Activated T-cell treated with anti-CD3 and anti-CD28 coated beads, Interleukin-2, amount 50 U/mL, for 1 hour (primary cell): ENCODE results near the gene TMEM132D.

ENCODE experiments used
- DNase-seq: peaks from one replicate; pipeline ENCODE4 v3.0.0-alpha.2; 2020

TMEM132D gene

DNA sequence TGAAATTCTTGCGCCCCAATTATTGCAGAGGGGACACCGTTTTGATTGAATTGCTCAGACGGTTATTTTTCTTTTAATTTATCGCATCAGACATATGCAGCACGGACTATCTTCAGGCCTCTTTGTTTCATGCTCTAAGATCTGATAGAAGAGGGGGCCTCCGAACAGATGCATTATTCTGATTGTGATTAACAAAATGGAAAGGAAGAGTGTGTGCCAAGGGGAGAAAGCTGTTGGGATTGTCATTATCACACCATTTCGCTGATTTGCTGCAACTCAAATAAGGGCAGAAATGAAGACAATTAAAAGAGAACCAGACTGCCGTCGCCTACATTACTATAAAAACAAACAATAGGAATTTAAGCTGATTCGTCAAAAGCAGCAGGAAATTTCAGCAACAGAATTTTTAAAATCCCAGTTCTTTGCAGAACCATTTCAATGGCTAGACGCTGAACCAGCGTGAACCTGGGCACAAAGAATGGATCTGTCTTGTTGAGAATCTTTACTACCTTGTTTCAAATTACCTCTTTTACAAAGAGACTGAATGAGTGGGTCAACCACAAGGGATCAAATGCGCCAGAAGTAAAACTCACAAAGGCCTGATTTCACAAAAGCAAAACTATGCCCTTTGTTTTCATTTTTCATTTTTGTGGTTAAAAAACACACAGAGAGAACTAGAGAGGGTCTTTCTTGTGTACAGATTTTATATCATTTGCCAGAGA, 30.6 kb downstream of the TMEM132D start:
- no peak for DNase-seq

GRCh38 chr12:129871991-129872972, 31.5 kb downstream of the TMEM132D start:
- DNase-seq: no peak

DNA sequence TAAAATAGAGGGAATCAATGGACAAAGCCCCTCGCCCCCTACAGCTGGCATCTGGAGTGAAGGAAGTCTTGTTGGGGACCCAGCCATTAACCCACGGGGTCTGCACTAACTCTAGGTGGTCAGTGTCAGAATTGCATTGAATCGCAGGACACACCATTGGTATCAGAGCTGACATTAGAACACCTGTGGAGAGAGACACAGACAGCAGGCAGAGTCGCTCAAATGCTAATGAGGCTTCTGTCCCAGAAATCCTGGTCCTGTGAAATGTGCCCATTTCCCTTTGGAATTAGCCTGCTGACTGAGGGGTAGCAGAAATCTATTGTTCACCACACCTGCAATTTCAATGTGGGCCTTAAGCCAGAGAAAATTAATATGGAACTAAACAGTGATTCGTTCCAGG, 33.0 kb downstream of the TMEM132D start:
- DNase-seq: no peak

- no peak for DNase-seq
These were observed 33.7 kb downstream of the TMEM132D start for GRCh38 chr12:129870136-129870535.

DNA sequence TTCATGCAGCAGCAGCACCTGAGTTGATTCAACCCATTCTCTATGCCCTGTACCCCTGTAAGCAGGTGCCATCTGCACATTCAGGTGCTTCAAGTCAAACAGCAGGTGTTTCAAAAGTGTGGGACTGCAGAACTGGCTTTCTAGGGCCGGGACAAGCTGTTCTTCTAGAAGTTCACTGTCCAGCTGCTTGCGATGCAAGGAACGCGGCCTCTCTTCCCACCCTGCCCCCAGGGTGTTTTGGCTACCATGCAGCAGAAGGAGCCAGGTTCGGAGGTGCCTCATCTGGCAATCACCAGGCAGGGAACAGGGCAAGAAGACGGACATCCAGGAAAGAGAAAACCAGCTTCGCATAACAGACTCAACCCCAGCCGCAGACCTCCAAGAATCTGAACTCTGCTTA, 35.2 kb downstream of the TMEM132D start:
- DNase-seq: no peak

- DNase-seq: no peak
These were observed 39.9 kb downstream of the TMEM132D start for GRCh38 chr12:129863938-129864337.

DNA sequence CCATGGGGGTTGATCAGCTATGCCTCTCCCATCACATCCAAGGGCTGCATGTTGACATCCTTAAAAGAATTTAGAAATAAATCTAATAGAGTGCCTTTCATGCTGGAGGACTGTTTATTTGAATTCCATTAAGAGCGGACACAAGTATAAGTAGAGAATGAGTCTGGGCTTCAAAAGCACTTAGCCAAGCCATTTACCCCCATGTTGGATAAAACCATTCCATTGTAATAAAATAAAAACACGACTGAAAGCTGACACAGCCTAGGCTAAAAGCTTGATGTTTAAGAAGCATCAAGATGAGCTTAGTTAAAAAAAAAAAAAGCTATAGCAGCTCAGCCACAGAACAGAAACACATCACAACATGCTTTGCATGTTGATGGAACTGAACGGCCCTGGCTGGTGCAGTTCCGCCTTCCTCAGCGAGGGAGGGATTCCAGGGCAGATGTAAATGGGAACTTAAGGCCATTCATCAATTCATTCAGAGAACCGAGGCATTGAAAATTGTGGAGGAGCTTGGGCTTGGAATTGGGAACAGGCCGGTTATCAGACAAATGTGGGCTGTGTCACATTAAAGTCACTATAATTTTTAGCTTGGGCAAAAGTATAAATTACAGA, 41.2 kb downstream of the TMEM132D start:
- no peak for DNase-seq

DNA sequence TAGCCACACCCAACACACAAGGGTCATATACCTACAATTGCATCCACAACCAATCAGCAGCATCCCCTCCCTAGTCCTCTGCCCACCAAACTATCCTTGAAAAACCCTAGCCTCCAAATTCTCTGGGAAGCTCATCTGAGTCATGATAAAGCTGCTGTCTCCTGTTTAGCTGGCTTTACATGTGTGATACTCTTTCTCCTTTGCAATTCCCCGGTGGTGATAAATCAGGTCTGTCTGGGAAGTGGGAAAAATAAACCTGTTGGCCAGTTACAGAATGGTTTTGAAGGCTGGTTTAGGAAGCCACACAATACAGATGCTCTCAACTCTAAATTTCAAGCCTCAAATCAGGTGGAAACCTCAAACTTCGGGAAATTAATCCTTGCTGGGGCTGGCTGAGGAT, 41.9 kb downstream of the TMEM132D start:
- DNase-seq: no peak

DNA sequence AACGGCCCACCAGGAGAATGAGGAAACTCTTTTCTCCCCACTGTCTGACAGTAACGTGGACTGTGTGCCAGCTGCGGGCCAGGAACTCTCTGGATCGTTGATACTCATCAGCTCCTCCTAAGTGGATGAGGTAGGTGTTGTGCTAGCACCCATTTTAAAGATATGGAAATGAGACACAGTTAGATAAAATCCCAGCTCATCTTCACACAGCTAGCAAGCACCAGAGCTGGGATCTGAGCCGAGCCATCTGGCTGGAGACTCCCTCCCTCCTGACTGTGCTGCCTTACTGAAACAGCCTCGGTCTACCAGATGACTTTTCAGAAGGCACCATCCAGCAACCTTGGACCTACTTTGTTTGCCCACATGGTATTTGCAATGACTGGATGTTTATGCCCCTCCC, 49.2 kb downstream of the TMEM132D start:
- no peak for DNase-seq

GRCh38 chr12:129851296-129851695, 52.5 kb downstream of the TMEM132D start:
- no peak for DNase-seq

GRCh38 chr12:129848876-129849275, 54.9 kb downstream of the TMEM132D start:
- DNase-seq: no peak

DNA sequence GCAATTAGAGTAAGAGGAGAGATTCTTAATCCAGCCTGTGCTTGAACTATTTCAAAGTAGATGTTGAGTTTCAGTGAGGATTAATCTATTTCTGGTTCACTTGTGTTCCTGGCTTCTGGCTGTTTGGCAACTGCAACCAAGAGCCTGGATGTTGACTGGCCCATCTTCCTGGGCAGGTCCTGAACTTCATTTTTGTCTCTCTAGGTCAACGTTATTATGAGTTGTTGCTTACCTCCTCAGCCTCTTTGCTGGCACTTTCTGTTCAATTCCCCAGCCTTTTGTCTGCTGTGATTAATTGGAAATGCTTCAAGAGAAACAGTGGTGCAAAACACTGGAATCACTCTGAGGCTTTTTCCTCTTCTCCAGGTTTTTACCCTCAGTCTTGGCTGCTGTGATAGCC, 56.8 kb downstream of the TMEM132D start:
- no peak for DNase-seq

DNA sequence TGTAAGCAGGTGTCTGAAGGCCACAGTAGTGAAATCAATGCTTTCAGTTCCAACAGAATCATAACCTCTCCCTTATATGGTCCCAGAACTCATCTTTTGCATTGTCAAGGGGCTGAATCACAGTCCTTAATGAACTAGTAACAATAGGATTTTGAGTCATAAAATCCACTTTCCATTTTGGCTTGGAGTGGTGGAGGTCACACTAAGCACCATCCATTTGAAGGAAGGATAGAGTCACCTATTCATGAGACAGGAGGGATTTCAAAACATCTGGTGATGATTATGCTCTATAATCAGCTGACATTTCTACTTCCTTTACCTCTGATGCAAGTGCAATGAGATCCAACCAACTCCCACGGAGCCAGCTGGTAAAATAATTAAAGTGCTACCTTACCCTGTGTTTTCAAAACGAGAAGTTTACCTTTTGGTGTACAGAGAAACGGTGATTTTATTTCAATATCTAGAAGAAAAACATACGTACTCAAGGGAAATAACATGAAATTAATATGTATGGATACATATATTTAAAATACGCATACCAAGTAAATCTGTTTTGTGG, 59.1 kb downstream of the TMEM132D start:
- DNase-seq: no peak

DNA sequence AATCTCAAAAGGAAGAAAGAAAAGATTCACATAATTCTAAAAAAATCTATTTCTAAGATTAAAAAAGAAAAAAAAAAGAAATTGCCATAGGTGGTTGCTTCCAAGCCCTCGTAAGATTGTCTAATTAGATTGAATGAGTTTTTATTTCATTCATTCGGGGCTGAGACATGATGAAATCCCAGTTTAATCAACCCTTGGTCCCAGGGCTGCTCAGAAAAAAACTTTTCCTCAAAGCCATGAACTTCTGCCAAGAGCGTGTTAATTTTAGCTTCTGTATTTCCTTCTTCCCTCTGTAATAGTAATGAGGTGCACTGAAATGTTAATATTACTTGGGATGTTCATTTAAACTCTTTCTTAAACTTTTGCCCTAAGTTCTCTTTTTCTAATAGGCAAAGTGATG, 62.6 kb downstream of the TMEM132D start:
- DNase-seq: no peak

GRCh38 chr12:129840145-129840884, 63.5 kb downstream of the TMEM132D start:
- DNase-seq: no peak

DNA sequence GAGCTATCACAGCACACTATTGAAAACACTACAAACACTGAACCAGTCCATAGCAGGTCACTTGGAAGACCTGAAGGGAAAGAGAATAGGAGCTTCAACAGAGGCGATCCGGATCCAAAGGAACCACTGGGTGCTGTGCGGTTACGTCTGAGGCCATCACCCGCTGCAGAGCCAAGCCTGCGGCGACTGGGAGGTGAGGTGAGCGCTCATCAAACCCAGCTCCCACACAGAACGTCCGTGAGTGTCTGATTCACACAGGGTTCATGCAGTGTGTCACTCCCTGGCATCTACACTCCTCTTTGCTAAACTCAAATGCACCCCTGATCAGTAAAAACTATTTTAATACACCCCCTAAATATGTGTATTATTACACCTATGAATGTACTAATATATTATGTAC, 64.1 kb downstream of the TMEM132D start:
- DNase-seq: no peak

DNA sequence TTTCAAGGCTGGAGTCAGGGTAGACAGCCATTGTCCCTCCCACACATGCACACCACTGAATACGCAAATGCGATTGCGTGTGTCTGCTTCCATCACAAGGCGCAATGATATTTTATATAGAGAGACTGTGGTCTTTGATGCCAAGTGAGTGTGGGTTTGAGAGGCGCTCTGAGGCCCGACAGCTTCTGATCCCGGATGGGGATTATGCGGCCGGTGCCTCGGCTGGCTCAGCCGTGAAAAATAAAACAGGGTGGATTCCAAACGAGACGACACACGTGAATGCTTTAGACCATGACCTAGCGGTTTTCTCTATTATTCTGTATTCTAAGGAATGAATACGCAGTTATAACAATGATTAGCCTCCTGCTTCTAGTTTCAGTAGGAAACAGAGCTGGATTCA, 72.5 kb downstream of the TMEM132D start:
- no peak for DNase-seq

GRCh38 chr12:129830796-129831195, 73.0 kb downstream of the TMEM132D start:
- no peak for DNase-seq

- no peak for DNase-seq
These were observed 75.9 kb downstream of the TMEM132D start for GRCh38 chr12:129827866-129828384.

GRCh38 chr12:129827102-129827865, 76.5 kb downstream of the TMEM132D start:
- DNase-seq: no peak

GRCh38 chr12:129826273-129826672, 77.6 kb downstream of the TMEM132D start:
- no peak for DNase-seq

DNA sequence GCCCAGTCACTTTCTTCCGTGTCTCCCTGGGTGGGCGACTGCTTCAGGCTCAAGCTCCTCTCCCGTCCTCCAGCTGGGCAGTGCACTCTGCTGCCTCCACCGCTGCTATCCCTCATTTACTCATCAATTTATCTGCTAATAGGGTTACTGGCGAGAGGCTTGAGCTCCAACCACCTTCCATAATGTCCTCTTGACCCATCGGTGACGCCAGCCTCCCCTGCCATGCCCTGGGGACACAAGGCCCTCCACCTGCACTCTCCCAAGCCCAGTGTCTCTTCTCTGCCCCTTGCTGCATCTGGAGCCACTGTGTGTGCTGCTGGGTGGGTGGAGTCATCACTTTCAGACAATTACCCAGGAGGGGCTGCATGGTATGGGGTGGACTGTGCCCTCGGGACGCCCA, 78.5 kb downstream of the TMEM132D start:
- no peak for DNase-seq
